Measurements from ENCODE around the gene PSMC1.

PSMC1 gene

DNA sequence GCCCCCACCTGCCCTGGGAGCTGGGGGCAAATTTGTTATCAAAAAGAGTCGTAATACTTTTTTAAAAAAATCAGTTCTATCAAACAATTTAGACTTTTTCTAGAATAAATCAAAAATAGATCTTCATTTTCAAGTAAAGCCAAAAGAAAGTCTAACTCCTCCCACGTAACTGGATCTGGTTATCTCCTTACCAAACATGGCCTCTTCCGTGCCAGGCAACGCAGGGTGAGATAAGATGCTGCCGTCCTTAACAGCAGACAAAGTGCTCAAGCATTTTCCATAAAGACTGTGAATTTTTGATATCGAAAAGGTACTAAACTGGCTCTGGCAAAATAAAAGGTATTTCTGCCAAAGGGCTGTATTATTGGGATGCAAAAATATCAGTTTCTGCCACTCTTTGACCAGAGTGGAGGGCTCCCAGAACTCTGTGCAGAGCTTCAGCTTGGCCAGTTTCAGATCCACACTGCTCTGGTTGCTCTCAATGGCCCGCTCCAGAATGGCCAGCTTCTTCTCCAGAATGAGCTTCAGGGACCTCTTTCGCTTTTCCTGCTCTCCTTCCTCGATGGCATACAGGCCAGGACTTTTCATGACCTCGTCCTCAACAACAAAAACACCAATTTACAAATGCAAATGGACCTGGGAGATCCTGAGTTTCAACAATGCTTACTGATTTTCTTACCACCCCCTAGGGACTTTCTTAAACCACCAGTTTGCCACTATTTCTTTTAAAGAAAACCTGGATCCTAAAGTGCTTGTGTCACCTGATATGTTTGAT, 46.4 kb downstream of the PSMC1 start:
- DNase-seq: no peak

DNA sequence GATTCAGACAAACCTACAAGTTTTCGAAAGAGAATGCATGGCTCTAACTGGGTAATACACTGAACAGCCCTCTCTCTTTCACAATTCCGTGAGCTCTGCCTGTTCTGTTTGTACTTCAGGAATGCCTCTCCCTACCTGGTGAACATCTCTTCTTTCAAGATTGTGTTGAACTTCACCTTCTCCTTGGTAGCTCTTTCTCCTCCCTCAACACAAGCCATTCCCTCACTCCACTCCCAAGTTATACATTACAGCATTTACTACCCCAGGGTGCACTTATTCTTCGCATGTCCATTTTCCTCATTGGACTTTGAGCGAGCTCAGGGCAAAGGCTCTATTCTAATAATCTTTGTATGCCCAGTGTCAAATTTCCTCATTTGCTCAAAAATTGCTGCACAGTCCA, 47.1 kb downstream of the PSMC1 start:
- DNase-seq: no peak

GRCh38 chr14:90304502-90304901, 48.1 kb downstream of the PSMC1 start:
- no peak for DNase-seq

DNA sequence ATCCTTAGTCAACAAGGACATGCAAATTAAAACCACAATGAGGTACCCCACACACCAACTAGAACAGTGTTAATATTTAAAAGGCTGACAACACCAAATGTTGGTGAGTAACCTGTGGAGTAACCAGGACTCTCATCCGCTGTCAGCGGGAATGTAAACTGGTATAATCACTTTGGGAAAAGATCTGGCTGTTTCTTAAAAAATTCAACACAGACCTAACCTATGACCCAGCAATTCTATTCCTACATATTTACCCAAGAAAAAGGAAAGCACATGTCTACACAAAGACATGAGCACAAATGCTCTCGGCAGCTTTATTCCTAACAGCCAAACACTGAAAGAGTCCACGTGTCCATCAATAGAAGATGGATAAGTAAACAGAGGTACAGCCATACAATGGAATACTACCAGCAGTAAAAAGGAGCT, 48.8 kb downstream of the PSMC1 start:
- peak; percentile 47 for DNase-seq

DNA sequence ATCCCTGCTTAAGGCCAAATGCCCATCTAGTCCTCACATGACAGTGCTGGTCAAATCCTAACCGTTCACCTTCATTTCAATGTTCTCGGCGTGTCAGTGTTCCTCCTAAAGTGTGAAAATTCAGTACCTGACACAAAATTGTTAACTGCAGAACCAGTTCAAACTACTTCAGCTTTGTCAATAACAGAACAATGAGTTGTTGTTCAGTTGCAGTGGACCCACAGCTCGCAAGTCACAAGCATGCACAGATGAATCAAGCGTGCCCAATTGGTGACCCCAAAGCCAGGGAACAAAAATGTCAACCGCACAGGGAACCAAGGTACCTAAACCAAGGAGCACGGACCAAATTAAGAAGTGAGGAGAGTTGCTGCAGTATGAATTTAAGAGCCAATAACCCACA, 52.2 kb downstream of the PSMC1 start:
- DNase-seq: no peak

DNA sequence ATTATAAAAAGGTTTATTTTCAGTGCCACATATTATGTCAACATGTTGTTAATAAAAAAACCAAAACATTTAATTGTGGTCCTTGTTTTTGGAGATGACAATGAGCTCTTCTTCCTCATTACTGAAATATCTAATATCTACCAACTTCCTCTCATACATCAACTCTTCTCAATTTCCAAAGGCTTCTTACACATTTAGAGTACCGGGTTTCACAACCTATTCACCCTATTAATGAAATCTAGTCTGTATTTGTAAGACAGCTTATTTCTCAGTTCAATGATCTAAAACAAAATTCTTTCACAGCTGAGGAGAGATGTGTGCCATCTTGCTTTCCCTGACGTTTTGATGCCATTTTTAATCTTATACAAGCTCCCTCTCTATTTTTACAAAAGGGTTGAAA, 60.9 kb downstream of the PSMC1 start:
- no peak for DNase-seq

DNA sequence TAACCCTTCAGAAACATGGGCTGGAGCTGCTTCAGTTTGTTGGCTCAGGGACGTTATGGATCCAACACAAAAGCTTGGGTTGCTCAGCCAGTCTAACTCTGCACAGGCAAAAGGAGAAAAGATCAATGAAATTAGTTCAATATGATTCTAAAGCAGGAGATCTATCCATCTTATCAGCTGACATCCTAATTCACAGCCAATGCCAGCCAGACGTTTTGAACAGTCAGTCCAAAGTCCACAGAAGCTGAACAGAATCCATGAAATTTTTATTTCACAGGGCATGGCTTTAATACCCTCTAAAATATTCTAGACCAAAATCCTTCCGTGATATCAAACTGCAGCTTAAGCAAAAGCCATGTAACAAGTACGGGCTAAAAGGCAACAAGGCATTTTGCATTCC, 61.7 kb downstream of the PSMC1 start:
- no peak for DNase-seq

DNA sequence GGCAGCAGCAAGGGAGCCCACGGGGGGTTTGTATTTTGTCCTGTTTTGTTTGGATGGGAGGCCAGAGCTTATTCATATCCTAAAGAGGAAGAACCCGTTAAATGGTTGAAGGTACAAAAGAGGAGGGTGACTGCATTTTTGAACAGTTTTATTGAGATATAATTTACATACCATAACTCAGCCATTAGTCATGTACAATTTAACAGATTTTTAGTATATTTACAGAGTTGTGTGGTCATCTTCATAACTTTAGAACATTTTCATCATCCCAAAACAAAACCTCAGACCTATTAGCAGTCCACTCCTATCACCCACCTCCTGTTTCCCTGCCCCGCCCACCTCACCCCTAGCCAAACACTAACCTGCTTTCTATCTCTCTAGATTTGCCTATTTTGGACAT, 62.8 kb downstream of the PSMC1 start:
- DNase-seq: no peak

DNA sequence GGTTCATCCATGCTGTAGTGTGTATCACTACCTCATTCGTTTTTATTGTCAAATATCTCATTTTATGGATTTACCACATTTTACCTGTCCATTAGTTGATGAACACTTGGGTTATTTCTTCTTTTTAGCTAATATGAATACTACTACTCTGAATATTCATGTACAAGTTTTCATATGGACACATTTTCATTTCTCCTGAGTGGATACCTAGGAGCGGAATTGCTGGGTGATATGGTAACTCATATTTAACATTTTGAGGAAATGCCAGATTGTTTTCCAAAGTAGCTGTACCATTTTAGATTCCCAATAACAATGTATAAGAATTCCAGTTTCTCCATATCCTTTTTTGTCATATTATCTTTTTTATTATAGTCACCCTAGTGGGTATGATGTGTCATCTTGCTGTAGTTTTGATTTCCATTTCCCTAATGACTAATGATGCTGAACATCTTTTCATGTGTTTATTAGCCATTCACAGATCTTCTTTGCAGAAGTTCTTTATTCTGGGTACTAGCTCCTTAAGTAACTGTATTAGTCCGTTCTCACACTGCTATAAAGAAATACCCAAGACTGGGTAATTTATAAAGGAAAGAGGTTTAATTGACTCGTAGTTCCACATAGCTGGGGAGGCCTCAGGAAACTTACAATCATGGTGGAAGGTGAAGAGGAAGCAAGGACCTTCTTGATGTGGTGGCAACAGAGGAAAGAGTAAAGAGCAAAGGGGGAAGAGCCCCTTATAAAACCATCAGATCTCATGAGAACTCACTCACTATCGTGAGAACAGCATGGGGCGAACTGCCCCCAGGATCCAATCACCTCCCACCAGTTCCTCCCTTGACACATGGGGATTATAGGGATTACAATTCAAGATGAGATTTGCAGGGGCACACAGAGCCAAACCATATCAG, 63.5 kb downstream of the PSMC1 start:
- DNase-seq: no peak

DNA sequence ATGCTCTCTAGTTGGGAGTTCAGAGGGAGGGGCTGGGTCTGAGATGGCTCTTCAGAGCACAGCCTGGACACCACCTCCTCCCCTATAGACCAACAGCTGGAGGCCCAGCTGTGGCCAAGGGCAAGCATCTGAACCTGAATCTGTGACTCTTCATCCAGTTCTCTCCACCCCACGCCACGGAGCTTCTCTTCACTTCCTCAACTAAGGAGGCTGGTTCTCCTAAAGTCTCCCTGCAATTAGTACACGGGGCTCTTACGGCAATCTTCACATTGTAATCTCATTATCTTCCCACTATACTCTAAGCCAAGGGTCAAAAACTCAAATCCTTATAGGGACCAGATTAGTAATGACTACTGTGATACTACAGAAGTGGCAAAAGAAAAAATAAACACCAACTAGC, 65.5 kb downstream of the PSMC1 start:
- DNase-seq: no peak
